NCI-H1048 (cell line): Measurements from ENCODE around the gene LEPROT.
"Not testable (repeated sequence)": the region's sequence is repeated elsewhere in the genome, so short reads cannot be mapped to it uniquely, and the experiment has no call there.

ENCODE experiments used
- DNase-seq: peaks from one replicate; lab custom pipeline; 2025; lab: John Stamatoyannopoulos, UW

Gene LEPROT

GRCh38 chr1:65437616-65438015 is 17.1 kb downstream of the LEPROT start:
- DNase-seq = no peak

- DNase-seq = no peak
Measured at GRCh38 chr1:65440322-65440900, 19.9 kb downstream of the LEPROT start.

DNA sequence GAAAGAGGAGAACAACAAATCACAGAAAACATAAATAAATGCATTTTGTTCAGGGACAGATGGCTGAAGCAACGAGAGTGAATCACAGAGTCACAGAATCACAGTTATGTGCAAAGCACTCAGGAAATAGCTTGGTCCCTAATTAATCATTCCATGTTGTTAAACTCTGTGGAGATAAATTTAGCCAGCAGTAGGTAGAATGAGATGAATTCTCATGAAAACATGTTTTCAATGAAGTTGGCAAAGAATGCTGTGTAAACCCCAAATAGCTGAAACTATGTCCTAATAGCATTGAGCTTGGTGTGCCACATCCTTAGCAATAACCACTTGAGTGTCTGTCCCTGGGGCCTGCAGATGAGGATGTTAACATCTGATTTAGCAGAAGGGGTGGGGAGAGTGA is 20.4 kb downstream of the LEPROT start:
- no peak for DNase-seq

GRCh38 chr1:65441464-65441863 is 21.0 kb downstream of the LEPROT start:
- DNase-seq = no peak

- no peak for DNase-seq
Measured at GRCh38 chr1:65442442-65442841, 22.0 kb downstream of the LEPROT start.

DNA sequence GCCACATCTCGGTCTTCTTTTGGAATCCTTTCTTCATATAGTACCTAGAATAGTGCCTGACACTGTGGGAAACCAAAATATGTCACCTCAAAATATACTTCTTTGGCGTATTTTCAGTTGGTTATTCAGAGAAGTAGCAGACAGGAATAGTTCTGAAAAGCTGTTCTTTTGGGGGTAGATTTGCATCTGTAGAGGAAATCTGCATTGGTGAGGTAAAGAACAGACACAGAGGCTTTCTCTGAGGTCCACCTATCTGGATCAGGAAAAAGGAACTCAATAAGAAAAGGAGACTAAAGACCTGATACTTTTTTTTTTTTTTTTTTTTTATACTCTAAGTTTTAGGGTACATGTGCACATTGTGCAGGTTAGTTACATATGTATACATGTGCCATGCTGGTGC is 23.2 kb downstream of the LEPROT start:
- no peak for DNase-seq

DNA sequence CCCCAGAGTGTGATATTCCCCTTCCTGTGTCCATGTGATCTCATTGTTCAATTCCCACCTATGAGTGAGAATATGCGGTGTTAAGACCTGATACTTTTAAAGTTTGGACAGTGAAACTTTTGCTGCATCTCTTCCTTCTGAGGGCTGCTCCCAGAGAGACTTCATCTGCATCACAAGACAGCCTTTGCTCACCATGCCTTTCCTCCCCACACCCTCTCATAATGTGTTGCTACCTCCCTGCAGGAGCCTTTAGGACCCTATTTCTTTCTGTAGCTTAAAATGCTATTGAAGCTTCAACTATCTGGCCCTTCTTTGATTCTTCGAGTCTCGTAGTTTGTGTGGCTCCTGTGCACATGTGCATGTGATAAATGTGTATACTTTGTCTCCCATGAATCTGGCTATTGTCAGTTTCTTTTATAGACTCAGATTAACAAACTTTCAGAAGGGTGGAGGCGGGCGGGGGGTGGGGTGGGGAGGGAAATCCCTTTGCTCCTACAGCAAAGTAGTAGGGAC is 23.7 kb downstream of the LEPROT start:
- DNase-seq = no peak

GRCh38 chr1:65445837-65446236 is 25.4 kb downstream of the LEPROT start:
- no peak for DNase-seq

GRCh38 chr1:65449214-65449823 is 28.9 kb downstream of the LEPROT start:
- DNase-seq = no peak

GRCh38 chr1:65455678-65456077 is 35.2 kb downstream of the LEPROT start:
- not testable (repeated sequence) for DNase-seq

DNA sequence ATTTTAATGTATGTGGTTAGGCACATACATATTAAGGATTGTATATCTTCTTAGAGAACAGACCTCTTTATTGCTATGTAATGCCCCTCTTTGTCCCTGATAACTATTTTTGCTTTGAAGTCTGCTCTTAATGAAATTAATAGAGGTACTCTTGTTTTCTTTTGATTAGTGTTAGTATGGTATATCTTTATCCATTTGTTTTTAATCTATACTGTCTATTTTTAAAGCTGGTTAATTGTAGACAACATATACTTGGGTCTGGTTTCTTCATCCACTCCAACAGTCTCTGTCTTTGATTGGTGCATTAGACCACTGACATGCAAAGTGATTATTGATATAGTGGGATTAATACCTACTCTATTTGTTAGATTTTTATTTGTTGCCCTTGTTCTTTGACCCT is 36.0 kb downstream of the LEPROT start:
- DNase-seq = no peak

- DNase-seq = no peak
Measured at GRCh38 chr1:65457868-65458267, 37.4 kb downstream of the LEPROT start.

DNA sequence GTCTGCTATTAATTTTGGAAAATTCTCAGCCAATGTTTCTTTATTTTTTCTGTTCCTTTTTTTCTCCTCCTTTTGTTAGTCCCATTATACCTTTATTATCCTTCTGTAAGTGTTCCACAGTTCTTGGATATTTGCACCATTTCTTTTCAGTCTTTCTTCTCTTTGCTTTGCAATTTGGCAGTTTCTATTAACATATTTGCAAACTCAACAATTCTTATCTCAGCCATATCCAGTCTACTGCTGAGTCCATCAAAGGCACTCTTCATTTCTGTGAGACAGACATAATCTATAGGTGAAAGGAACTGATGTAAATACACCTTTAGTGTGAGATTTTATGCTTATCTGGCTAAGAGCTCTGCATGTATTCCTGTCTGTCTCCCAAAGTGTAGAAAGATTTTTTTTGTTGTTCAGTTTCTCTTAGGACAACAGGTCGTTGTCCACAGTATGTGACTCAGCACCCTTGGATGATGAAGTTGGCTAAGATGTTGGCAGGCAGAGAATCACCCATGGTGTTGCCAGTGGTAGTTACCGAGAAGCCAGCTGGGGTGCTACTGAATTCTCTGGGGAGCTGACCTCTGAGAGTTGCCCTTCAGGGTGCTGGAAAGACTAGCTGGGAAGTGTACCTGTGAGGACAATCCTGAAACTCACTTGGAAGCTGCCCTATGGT is 38.4 kb downstream of the LEPROT start:
- DNase-seq = no peak

GRCh38 chr1:65459397-65459768 is 38.9 kb downstream of the LEPROT start:
- DNase-seq = no peak

DNA sequence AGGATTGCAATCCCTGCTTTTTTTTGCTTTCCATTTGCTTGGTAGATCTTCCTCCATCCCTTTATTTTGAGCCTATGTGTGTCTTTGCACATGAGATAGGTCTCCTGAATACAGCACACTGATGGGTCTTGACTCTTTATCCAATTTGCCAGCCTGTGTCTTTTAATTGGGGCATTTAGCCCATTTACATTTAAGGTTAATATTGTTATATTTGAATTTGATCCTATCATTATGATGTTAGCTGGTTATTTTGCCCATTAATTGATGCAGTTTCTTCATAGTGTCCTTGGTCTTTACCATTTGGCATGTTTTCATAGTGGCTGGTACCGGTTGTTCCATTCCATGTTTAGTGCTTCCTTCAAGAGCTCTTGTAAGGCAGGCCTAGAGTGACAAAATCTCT is 45.4 kb downstream of the LEPROT start:
- DNase-seq = not testable (repeated sequence)

GRCh38 chr1:65467536-65467935 is 47.1 kb downstream of the LEPROT start:
- DNase-seq = no peak

DNA sequence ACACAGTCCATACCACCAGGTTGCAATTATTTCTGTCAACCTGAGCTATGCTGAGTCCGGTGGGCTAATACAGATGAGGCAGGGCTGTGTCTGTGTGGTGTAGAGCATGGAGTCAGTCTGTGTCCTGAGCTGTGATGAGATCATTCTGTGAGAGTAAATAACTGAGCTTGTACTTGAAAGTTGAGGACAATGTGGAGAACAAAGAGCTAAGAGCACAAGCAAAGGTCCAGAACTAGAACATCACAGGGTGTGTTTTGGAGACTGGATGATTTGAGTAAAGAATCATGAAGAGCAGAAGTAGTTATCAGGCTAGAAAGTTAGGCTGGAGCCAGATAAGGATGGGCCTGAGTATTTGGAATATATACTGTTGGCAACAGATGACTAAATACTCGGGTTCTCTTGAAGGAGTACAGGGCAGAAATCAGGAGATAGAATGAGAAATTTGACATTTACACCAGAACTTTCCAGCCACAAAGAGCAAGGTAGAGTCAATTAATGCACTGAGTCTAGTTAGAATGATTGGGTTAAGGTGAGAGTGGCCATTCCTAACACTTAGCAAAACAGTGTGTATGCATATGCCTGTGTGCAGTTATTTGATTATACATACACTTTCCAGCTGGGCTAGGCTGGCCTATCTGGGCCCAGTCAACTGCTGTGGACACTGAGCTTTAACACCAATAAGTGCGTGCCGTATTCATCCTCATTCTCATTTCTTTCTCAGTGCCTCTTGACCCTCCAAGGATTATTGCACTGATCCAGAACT is 48.8 kb downstream of the LEPROT start:
- DNase-seq = no peak

DNA sequence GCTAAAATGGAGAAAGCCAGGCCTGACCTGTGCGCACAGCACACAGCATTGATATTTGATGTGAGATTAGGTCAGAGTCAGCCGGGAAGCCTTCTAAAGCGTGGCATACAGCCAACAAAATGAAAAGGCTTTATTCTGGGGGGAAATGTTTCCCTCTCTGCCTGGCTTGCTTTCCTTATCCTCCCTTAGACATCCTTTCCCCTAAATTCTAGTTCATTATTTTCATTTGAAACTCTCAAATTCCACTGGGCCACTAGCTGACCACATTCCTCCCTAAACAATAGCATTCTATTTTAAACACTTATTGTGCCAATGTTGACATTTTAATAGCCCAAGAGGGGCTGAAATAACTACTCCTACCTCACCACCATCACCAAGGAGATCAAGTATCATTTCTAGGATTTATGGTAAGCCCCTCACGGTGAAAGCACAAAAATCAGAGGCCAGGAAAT is 49.4 kb downstream of the LEPROT start:
- no peak for DNase-seq

- no peak for DNase-seq
Measured at GRCh38 chr1:65470766-65471165, 50.3 kb downstream of the LEPROT start.

GRCh38 chr1:65471213-65471833 is 50.9 kb downstream of the LEPROT start:
- no peak for DNase-seq

DNA sequence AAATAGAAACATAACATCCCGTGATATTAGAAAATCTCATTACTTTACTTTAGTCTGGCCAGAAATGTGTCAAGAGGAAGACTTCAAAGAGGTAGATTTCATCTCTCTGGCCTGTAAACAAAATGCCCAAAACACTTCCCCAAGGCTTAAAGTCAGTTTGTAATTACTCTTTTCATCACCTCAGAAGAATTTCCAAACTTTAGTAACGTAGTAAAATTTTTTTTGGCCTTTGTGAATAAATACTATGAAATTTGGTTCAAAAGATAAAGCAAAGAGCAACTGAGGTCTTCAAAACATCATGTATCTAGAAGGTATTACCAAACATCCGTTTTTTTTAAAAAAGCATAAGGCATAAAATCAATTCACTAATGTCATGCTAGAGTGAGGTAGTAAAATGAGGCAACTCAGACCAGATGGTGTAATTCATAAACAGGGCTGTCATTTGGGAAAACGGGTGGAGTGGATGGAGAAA is 51.4 kb downstream of the LEPROT start:
- DNase-seq = no peak

DNA sequence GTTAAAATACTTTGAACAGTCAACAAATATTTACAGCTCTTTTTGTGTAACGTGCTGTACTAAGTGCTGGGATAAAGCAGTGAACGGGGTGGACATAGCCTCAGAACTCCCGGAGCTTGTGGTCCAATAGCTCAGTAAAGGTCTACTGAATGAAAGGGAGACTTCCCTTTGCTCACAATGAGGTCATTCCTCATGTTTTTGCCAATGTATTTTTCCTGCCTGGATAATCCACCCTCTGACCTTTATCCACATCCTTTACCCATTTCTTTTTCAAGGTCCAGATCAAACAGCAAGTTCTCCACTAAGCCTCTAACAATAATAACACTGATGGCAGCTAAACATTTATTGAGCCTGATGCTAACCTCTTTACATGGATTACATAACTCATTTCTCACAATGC is 55.9 kb downstream of the LEPROT start:
- no peak for DNase-seq
